NOMO-1 (cell line): ENCODE data around the gene PSMD4.

Experiments used
- DNase-seq, 2 experiments: peaks; one replicate each; lab custom pipeline; 2025; ENCODE audit not compliant: unreplicated experiment in 2 of 2; lab: John Stamatoyannopoulos, UW

PSMD4 gene

DNA sequence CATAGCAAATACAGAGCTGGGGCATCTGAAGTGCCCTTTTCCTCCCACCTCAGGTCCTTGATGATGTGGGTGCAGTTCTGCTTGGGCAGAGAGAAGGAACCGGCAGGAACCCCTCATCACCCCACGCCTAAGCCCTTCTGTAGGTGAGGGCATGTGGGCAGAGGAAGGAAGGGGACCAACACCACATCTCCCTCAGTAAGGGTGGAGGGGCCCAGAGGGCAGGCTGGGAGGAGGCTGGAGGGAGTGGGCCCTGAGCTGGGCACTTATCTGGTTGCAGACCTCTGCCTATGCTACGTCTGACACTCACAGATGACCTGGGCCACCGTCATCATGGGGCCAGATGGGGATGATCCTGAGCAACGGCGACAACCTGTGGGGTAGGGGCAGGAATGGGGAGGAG is 38.6 kb downstream of the PSMD4 start:
- DNase-seq, result no peak

DNA sequence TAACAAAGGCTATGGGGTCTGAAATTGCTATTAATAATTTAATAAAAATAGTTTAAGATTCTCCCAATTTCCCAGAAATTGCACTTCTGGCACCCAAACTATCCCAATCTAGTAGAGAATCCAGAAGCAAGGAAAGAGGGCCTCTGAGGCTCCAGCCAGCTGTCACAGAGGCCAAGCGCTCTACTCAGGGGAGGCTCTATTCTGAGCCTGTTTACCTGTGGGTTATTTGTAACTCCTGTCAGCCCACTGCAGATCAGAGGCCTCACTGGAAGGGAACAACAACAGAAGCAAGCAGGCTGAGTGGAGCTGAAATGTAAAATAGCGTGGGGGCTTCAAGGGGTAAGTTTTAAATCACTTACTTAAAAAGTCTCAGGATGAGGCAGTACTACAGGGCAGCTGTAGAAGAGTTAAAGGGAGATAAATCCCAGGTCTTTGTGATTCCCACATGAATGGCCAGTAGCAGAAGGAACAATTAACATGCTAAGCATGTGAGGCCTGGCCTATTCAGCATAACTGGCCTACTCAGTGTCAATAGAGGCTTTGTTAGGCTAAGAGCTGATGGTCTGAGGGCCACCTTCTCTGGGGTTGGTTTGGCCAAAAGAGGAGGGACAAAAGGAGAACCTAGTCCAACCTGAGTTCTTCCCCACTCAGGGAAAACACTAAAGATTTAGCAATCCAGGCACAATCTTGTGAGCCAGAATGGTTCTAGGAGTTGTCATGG is 40.4 kb downstream of the PSMD4 start:
- DNase-seq, result no peak

DNA sequence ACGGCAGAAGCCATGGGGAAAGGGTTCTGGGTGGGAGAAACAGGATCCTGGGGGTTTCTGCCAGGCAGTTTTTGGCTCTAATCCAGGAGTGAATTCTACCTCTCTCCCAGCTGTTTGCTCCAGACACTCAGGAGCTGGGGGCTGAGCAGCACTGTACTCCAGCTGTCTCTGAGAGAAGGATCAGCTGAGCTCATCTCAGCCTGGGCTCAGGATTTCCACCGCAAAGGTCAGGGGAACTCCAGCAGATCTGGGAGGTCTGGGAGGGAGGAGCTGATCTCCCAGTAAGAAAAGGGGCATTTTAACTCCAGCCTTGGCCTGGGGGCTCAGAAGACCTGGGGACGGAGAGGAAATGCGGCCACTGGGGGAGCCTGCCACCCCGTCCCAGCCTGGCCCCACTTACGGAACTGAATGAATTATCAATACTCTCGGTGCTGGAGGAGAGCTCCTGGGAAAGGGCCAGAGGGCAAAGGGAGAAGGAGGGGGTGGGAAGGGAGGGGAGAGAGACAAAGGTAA is 55.3 kb downstream of the PSMD4 start:
- DNase-seq, result no peak

DNA sequence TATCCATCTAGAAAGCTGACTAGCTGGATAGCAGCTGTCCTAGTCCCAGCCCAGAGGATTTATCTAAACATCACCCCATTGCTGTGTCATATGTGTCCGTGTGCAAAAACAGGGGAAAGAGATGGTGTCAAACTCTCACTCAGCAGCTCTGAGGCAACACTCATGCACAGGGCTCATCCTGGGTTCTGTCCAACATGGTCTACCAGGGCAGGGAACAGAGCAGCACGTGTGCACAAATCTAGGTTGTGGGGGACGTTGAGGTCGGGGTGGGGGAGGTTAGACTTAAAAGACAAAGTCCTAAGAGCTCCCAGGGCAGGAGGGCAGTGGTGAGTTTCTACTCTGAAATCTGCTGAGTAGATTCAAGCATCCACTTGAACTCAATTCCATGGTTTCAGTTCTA is 56.5 kb downstream of the PSMD4 start:
- DNase-seq, result no peak

DNA sequence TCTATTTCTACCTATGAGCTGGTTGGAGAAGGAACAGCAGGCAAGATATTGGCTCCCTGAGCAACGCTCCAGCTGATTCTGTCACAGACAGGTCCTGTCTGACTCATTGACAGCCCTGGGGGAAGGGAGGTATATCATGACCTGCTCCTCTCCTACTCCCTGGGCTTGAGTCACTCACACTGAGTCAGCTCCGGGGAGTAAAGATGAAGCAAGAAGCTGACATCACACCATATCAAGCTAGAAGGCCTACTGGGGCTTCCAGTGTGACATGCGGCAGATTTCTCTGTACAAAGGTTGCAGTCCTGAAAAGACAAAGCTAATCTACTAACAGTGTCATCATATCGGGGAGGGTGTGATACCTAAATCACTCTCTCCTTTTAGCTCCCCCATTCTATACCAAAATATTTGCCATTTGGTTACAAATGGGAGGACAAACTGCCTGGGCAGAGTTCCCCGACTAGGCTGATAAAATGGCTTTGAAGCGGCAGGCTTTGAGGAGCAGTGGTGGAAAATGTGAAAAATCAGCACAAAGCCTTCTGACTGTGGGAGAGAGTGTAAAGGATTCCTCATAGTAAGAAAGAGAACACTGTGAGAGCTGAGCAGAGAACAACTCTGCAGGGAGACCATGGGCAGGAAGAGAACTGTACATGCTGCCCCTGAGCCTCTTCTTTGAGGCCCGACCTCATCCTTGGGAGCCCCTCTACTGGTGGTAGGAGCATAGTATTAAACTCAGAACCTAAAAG is 57.2 kb downstream of the PSMD4 start:
- peak; percentile 55 to 92 for DNase-seq

DNA sequence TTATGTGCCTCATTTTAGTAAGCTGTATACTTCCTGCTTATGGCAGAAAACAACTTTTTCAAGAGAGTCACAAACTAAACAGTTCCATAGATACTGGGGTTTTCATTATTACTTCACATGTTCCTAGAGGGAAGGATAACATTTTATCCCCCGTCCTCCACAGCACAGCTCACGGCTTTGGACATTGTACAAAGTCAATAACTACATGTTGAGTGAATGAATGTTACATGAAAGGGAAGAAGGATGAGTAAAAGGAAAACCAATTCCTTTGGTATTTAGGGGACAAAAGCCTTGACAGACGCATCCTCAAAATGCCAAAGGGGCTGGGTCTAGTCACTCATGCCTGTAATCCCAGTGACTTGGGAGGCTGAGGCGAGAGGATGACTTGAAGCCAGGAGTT is 57.9 kb downstream of the PSMD4 start:
- DNase-seq, result no peak

DNA sequence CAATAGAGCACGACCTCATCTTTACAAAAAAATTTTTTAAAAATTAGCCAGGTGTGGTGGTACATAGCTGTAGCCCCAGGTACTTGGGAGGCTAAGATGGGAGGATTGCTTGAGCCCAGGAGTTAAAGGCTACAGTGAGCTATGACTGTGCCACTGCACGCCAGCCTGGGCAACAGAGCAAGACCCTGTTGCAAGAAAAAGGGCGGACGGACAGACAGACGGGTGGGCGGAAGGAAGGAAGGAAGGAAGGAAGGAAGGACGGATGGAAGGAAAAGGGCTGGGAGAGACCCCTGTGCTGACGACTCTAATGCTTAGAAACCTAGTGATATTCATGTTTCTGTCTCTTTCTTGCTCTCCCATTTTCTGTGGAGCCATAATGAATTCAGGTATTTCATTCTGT is 58.3 kb downstream of the PSMD4 start:
- no peak for DNase-seq

DNA sequence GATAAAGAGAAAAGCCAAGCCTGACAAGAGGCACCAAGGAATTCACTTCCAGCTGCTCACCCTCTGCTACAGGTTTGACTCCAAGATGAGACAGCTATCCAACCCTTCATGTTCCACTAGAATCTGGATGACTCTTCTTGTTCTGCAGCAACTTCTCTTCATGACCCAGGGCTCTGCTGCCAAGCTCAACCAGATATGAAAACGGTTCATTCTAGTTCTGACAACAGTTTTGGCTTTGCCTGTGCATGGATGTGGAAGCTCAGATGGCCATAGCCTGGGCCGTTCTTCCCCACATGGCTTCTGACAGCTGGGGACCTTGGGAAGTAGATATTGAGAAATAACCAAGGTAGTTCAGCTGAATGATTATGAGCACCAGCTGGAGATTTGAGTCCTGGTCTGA is 59.0 kb downstream of the PSMD4 start:
- no peak for DNase-seq

DNA sequence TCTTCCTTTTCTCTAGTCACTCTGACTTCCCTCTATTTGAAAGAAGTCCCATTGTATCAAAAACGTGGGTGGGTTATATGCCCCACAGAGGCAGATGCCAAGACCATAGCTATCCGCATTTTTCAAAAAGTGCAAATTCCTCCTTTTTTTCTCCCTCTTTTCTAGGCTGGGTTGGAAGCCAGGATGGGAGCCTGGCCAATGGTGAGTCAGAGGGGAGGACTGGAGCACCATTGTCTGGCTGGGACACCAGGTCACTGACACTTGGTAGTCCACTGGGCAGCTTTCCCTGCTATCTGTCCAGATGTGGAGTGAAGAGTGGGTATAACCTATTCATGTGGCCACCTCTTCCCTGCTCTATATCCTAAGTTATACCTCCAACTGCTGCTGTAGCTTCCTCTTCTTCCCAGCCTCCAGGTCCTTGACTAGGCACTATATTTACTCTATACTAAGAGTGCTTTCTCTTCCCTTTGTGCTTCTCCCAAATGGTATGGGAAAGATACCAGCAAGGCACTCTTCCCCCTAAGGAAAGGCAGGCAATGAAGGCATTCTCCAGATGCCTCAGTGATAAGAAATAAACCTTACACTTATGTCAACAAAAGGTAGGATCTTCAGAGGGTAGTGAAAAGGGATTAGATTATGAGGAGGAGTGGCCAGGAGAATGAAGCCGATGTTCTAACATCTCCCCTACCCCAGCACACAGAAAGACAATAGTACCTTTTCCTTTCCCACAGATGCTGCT is 59.8 kb downstream of the PSMD4 start:
- no peak for DNase-seq

DNA sequence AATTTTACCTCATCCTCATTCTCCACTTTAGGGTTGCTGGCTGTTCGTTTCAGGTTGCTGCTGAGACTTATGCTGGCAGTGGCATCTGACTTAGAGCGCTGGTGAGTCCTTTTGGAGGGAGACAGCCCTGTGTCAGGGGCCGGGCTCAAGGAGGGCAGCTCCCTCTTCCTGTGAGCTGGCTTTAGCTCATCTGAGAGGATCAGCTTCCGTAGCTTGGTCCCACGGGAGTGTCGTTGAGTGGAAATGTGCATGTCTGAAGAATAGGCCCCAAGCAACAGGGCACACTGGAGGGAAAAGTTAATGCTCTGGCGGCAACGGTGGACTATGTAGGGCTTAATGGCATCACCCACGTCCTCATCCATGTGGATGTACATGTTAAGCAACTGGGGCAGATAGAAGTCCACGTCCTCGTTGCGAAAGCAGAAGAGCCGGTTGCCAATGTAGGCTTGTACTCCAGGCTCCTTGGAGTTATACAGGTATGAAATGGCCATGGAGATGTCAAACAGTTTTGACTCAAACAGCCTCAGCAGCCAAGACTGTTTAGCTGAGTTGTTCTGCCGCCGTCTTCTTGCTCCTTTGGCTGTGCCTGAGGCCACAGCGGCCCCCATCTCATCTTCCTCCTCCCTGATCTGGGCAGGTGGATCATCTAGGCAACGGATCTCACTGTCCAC is 61.2 kb downstream of the PSMD4 start:
- no peak for DNase-seq
